Psoas muscle (tissue), 8 donors: Measurements from ENCODE around the gene C2orf15. TPM values are rescaled to one million over a fixed set of nuclear protein-coding genes. Genes with fewer than 3 reads are reported as not detected.

Experiments used
- ATAC-seq, 4 donors: fragments of 200-7000 bp; cut with Tn5 transposase; one replicate each; pipeline ENCODE4 v1.9.1; 2020; ENCODE audit warnings: moderate library complexity in 3 of 4, mild to moderate bottlenecking in 2 of 4
- DNase-seq, 2 donors: peaks; one replicate each; pipeline ENCODE4 v3.0.0-alpha.2; 2020
- H3K27ac ChIP-seq: fragments of 200-600 bp; one replicate; pipeline ENCODE4 v1.8.0; 2022
- H3K27me3 ChIP-seq, 3 donors: fragments of 200-600 bp in 1 of 3; one replicate each; pipeline versions ENCODE4 v1.6.1 to v1.8.0; 2013 to 2022; ENCODE audit warnings: low read length in 2 of 3, mild to moderate bottlenecking in 2 of 3, moderate library complexity in 1 of 3; ENCODE audit not compliant: insufficient read depth in 3 of 3
- H3K36me3 ChIP-seq, 2 donors: fragments of 200-600 bp in 1 of 2; one replicate each; pipeline versions ENCODE4 v1.6.1 to v1.8.0; 2013 to 2022; ENCODE audit warnings: low read depth in 1 of 2, mild to moderate bottlenecking in 1 of 2, moderate library complexity in 1 of 2; ENCODE audit not compliant: insufficient read depth in 1 of 2
- H3K4me1 ChIP-seq: fragments of 200-600 bp; one replicate; pipeline ENCODE4 v1.8.0; 2022
- H3K4me3 ChIP-seq: fragments of 200-600 bp; one replicate; pipeline ENCODE4 v1.8.0; 2022; ENCODE audit warnings: mild to moderate bottlenecking
- H3K9me3 ChIP-seq: fragments of 200-600 bp; one replicate; pipeline ENCODE4 v1.8.0; 2022
- CTCF ChIP-seq: fragments of 200-600 bp; IDR thresholded peaks from one replicate; pipeline ENCODE4 v1.8.0; 2022; ENCODE audit warnings: antibody characterized with exemption
- WGBS, 3 donors: extraction: QIAGEN DNeasy Blood & Tissue Kit; methylation state at CpG; one replicate each; pipeline versions ENCODE4 v1.1.6 to v1.1.7; 2013; 5-methylcytosine and 5-hydroxymethylcytosine counted together
- intact Hi-C, 2 donors: fragments of 100-400 bp; cut with DNase I; formaldehyde crosslinking; loops; one replicate each; pipeline versions ENCODE4 v1.11.0 to v1.14.2; 2022
- polyA plus RNA-seq, 3 donors: library from polyadenylated mRNA; stranded (reverse); fragments of 200-250 nt; gene quantifications; one replicate each; pipeline ENCODE4 v1.2.3, GENCODE V29; 2013
- total RNA-seq, 4 donors: library from RNA; stranded (reverse); fragmentation: NEBNext Ultra II Directional in 2 of 4; extraction: Animal tissue kit (Norgen Biotek cat#: 25700) in 2 of 4; gene quantifications; one replicate each; pipeline versions ENCODE4 v1.2.1 to v1.2.4, GENCODE V29; 2021 to 2023
- donor health status: healthy with polysubstance abuse.
- donor health status: DM: no; HTN: no; CAD: no; lungs with moderate emphysema.
- donor health status: Bipolar disorder and iron deficiency.
- donor health status: healthy.
- donor health status: DM: yes; HTN: yes; CAD: no.
- donor health status: DM: no; HTN: no; CAD: no.
- donor health status: DM: no; HTN: no; CAD: no.
- donor health status: DM: yes; HTN: yes; CAD: no.

The C2orf15 gene
- total and polyA plus RNA-seq, 7 donors, result 0.05 to 0.16 TPM; not detected in 5

GRCh38 chr2:99171377-99172140 lies 30.1 kb downstream of the C2orf15 start:
- no peak for DNase-seq
- no peak for TF ChIP-seq CTCF
- H3K9me3 ChIP-seq, result no peaks in the 10 kb centered on the region
- no peak overlapping the region for H3K27ac ChIP-seq
- intact Hi-C loops, result no loop called here
- H3K36me3 ChIP-seq, result peaks cover 3 to 72% of the 10 kb centered on the region in 2 donors
- no peak overlapping the region for H3K4me3 ChIP-seq
- no peak for ATAC-seq
- H3K27me3 ChIP-seq, result no peaks in the 10 kb centered on the region
- 94 to 97% (median 96%) methylated on average over 8 of the region's 8 CpGs for WGBS, 3 donors
- no peaks in the 10 kb centered on the region for H3K4me1 ChIP-seq

- Histone ChIP-seq H3K27me3 (no peaks in the 10 kb centered on the region), H3K36me3 (peaks cover 0 to 3% of the 10 kb centered on the region in 2 donors), H3K27ac (peak within 1 kb of the TSS; percentile 71), H3K4me3 (peak within 1 kb of the TSS; percentile 88), H3K4me1 (peaks cover 31% of the 10 kb centered on the region), H3K9me3 (no peaks in the 10 kb centered on the region)
- 0 to 1% (median 0%) methylated on average over 39 of the region's 39 CpGs for WGBS, 3 donors
- no peak for TF ChIP-seq CTCF
- peak; percentile 96 to 98 (median 98) for ATAC-seq
- intact Hi-C loops, result loop anchor here (2.0 to 10.0 kb wide), 2 partner anchors 154 to 156 kb away; partner anchors contain the start of genes EIF5B (in 2 of the 2) and TXNDC9 (in 2 of the 2)
- peak; percentile 89 to 93 for DNase-seq
Measured at GRCh38 chr2:99180755-99181623, 39.5 kb downstream of the C2orf15 start, which contains the start of the genes MITD1 and MRPL30. Gene MITD1 (minus strand): TSS chr2:99181058. CDS start chr2:99180981, 77 bp downstream. Gene MRPL30 (plus strand): TSS chr2:99181184. CDS start chr2:99186204, 5,020 bp downstream.

- peaks cover 0 to 3% of the 10 kb centered on the region in 2 donors for H3K36me3 ChIP-seq
- no peak for ATAC-seq
- intact Hi-C loops, result loop anchor here (2.0 to 10.0 kb wide), 2 partner anchors 153 to 155 kb away; partner anchors contain the start of genes EIF5B (in 2 of the 2) and TXNDC9 (in 2 of the 2)
- WGBS, 3 donors, result 3 to 7% (median 7%) methylated on average over 4 of the region's 4 CpGs
- H3K4me3 ChIP-seq, result peak overlapping the region; percentile 88
- no peaks in the 10 kb centered on the region for H3K27me3 ChIP-seq
- H3K4me1 ChIP-seq, result peaks cover 31% of the 10 kb centered on the region
- no peak for DNase-seq
- TF ChIP-seq CTCF, result no peak
- H3K27ac ChIP-seq, result peak overlapping the region; percentile 71
- H3K9me3 ChIP-seq, result no peaks in the 10 kb centered on the region
Measured at GRCh38 chr2:99181624-99182000, 40.1 kb downstream of the C2orf15 start.

GRCh38 chr2:99183025-99183424 lies 41.5 kb downstream of the C2orf15 start:
- H3K9me3 ChIP-seq, result no peaks in the 10 kb centered on the region
- H3K4me3 ChIP-seq, result no peak overlapping the region
- 78 to 87% (median 84%) methylated on average over 3 of the region's 3 CpGs for WGBS, 3 donors
- peaks cover 0 to 7% of the 10 kb centered on the region in 2 donors for H3K36me3 ChIP-seq
- TF ChIP-seq CTCF, result no peak
- no peak for ATAC-seq
- H3K27ac ChIP-seq, result no peak overlapping the region
- no peaks in the 10 kb centered on the region for H3K27me3 ChIP-seq
- intact Hi-C loops, result loop anchor here in 1 of 2 donors (10.0 kb wide), 1 partner anchor 152 kb away; the partner anchor contains the start of genes EIF5B and TXNDC9
- no peak for DNase-seq
- peaks cover 31% of the 10 kb centered on the region for H3K4me1 ChIP-seq
